Measurements from ENCODE around the gene SUPT6H.
"Not testable (repeated sequence)": the region's sequence is repeated elsewhere in the genome, so short reads cannot be mapped to it uniquely, and the experiment has no call there.

The SUPT6H gene

GRCh38 chr17:28658342-28658741 is 3.7 kb upstream of the SUPT6H start:
- H3K36me3 ChIP-seq (ENCODE audit: control insufficient read depth, insufficient read depth, low read length): peaks cover 20% of the 10 kb centered on the region
- H3K9ac ChIP-seq (ENCODE audit: low read depth, low read length); H3K4me3 ChIP-seq (ENCODE audit: low read depth, low read length); H3K27me3 ChIP-seq (ENCODE audit: control insufficient read depth, insufficient read depth, low read length); H3K4me1 ChIP-seq (ENCODE audit: control insufficient read depth, insufficient read depth, low read length); H3K9me3 ChIP-seq (ENCODE audit: control insufficient read depth, insufficient read depth, low read length): not testable (repeated sequence)

GRCh38 chr17:28658766-28659496 is 3.1 kb upstream of the SUPT6H start:
- not testable (repeated sequence) for H3K4me1 ChIP-seq (ENCODE audit: control insufficient read depth, insufficient read depth, low read length); H3K9me3 ChIP-seq (ENCODE audit: control insufficient read depth, insufficient read depth, low read length); H3K27me3 ChIP-seq (ENCODE audit: control insufficient read depth, insufficient read depth, low read length); H3K9ac ChIP-seq (ENCODE audit: low read depth, low read length); H3K4me3 ChIP-seq (ENCODE audit: low read depth, low read length)
- peaks cover 20% of the 10 kb centered on the region for H3K36me3 ChIP-seq (ENCODE audit: control insufficient read depth, insufficient read depth, low read length)

GRCh38 chr17:28659497-28659881 is 2.5 kb upstream of the SUPT6H start:
- H3K36me3 ChIP-seq (ENCODE audit: control insufficient read depth, insufficient read depth, low read length): peaks cover 18% of the 10 kb centered on the region
- H3K27me3 ChIP-seq (ENCODE audit: control insufficient read depth, insufficient read depth, low read length); H3K9me3 ChIP-seq (ENCODE audit: control insufficient read depth, insufficient read depth, low read length); H3K4me1 ChIP-seq (ENCODE audit: control insufficient read depth, insufficient read depth, low read length); H3K4me3 ChIP-seq (ENCODE audit: low read depth, low read length); H3K9ac ChIP-seq (ENCODE audit: low read depth, low read length): not testable (repeated sequence)

GRCh38 chr17:28662527-28662829 is 473 bp downstream of the SUPT6H start:
- Histone ChIP-seq H3K9ac (ENCODE audit: low read depth, low read length) (peak overlapping the region; percentile 95), H3K36me3 (ENCODE audit: control insufficient read depth, insufficient read depth, low read length) (peaks cover 21% of the 10 kb centered on the region), H3K4me3 (ENCODE audit: low read depth, low read length) (peak overlapping the region; percentile 100), H3K4me1 (ENCODE audit: control insufficient read depth, insufficient read depth, low read length) (peaks cover 7% of the 10 kb centered on the region), H3K9me3 (ENCODE audit: control insufficient read depth, insufficient read depth, low read length) (no peaks in the 10 kb centered on the region), H3K27me3 (ENCODE audit: control insufficient read depth, insufficient read depth, low read length) (no peaks in the 10 kb centered on the region)

GRCh38 chr17:28663723-28664122 is 1.7 kb downstream of the SUPT6H start:
- no peaks in the 10 kb centered on the region for H3K27me3 ChIP-seq (ENCODE audit: control insufficient read depth, insufficient read depth, low read length)
- H3K9me3 ChIP-seq (ENCODE audit: control insufficient read depth, insufficient read depth, low read length): no peaks in the 10 kb centered on the region
- H3K9ac ChIP-seq (ENCODE audit: low read depth, low read length): no peak overlapping the region
- peaks cover 7% of the 10 kb centered on the region for H3K4me1 ChIP-seq (ENCODE audit: control insufficient read depth, insufficient read depth, low read length)
- H3K36me3 ChIP-seq (ENCODE audit: control insufficient read depth, insufficient read depth, low read length): peaks cover 22% of the 10 kb centered on the region
- peak overlapping the region; percentile 100 for H3K4me3 ChIP-seq (ENCODE audit: low read depth, low read length)

- H3K36me3 ChIP-seq (ENCODE audit: control insufficient read depth, insufficient read depth, low read length): peaks cover 13% of the 10 kb centered on the region
- no peak overlapping the region for H3K9ac ChIP-seq (ENCODE audit: low read depth, low read length)
- no peaks in the 10 kb centered on the region for H3K27me3 ChIP-seq (ENCODE audit: control insufficient read depth, insufficient read depth, low read length)
These were observed 4.0 kb downstream of the SUPT6H start for GRCh38 chr17:28665994-28666393.

GRCh38 chr17:28667870-28668269 is 5.9 kb downstream of the SUPT6H start:
- H3K27me3 ChIP-seq (ENCODE audit: control insufficient read depth, insufficient read depth, low read length): no peaks in the 10 kb centered on the region
- peaks cover 22% of the 10 kb centered on the region for H3K36me3 ChIP-seq (ENCODE audit: control insufficient read depth, insufficient read depth, low read length)
- H3K9ac ChIP-seq (ENCODE audit: low read depth, low read length): no peak overlapping the region
- peaks cover 3% of the 10 kb centered on the region for H3K4me1 ChIP-seq (ENCODE audit: control insufficient read depth, insufficient read depth, low read length)
- no peaks in the 10 kb centered on the region for H3K9me3 ChIP-seq (ENCODE audit: control insufficient read depth, insufficient read depth, low read length)
- H3K4me3 ChIP-seq (ENCODE audit: low read depth, low read length): no peak overlapping the region

More at GRCh38 chr17:28665994-28666393, 4.0 kb downstream of the SUPT6H start:
- peaks cover 7% of the 10 kb centered on the region for H3K4me1 ChIP-seq (ENCODE audit: control insufficient read depth, insufficient read depth, low read length)
- no peaks in the 10 kb centered on the region for H3K9me3 ChIP-seq (ENCODE audit: control insufficient read depth, insufficient read depth, low read length)
- H3K4me3 ChIP-seq (ENCODE audit: low read depth, low read length): no peak overlapping the region

- H3K36me3 ChIP-seq (ENCODE audit: control insufficient read depth, insufficient read depth, low read length): peaks cover 38% of the 10 kb centered on the region
- no peaks in the 10 kb centered on the region for H3K27me3 ChIP-seq (ENCODE audit: control insufficient read depth, insufficient read depth, low read length)
- H3K4me3 ChIP-seq (ENCODE audit: low read depth, low read length): no peak overlapping the region
- H3K9ac ChIP-seq (ENCODE audit: low read depth, low read length): no peak overlapping the region
- no peaks in the 10 kb centered on the region for H3K9me3 ChIP-seq (ENCODE audit: control insufficient read depth, insufficient read depth, low read length)
- H3K4me1 ChIP-seq (ENCODE audit: control insufficient read depth, insufficient read depth, low read length): no peaks in the 10 kb centered on the region
These were observed 7.9 kb downstream of the SUPT6H start for GRCh38 chr17:28669918-28670317.

- Histone ChIP-seq H3K9ac (ENCODE audit: low read depth, low read length) (no peak overlapping the region), H3K4me3 (ENCODE audit: low read depth, low read length) (no peak overlapping the region), H3K4me1 (ENCODE audit: control insufficient read depth, insufficient read depth, low read length) (no peaks in the 10 kb centered on the region), H3K9me3 (ENCODE audit: control insufficient read depth, insufficient read depth, low read length) (no peaks in the 10 kb centered on the region), H3K27me3 (ENCODE audit: control insufficient read depth, insufficient read depth, low read length) (no peaks in the 10 kb centered on the region), H3K36me3 (ENCODE audit: control insufficient read depth, insufficient read depth, low read length) (peaks cover 67% of the 10 kb centered on the region)
These were observed 13.5 kb downstream of the SUPT6H start for GRCh38 chr17:28675490-28675889.

GRCh38 chr17:28675980-28676379 is 14.0 kb downstream of the SUPT6H start:
- Histone ChIP-seq H3K9me3 (ENCODE audit: control insufficient read depth, insufficient read depth, low read length) (no peaks in the 10 kb centered on the region), H3K4me1 (ENCODE audit: control insufficient read depth, insufficient read depth, low read length) (no peaks in the 10 kb centered on the region), H3K9ac (ENCODE audit: low read depth, low read length) (no peak overlapping the region), H3K27me3 (ENCODE audit: control insufficient read depth, insufficient read depth, low read length) (no peaks in the 10 kb centered on the region), H3K4me3 (ENCODE audit: low read depth, low read length) (no peak overlapping the region), H3K36me3 (ENCODE audit: control insufficient read depth, insufficient read depth, low read length) (peaks cover 67% of the 10 kb centered on the region)

- Histone ChIP-seq H3K36me3 (ENCODE audit: control insufficient read depth, insufficient read depth, low read length) (peaks cover 77% of the 10 kb centered on the region), H3K9ac (ENCODE audit: low read depth, low read length) (no peak overlapping the region), H3K27me3 (ENCODE audit: control insufficient read depth, insufficient read depth, low read length) (no peaks in the 10 kb centered on the region)
These were observed 20.6 kb downstream of the SUPT6H start for GRCh38 chr17:28682655-28683054.

GRCh38 chr17:28684963-28685362 is 23.0 kb downstream of the SUPT6H start:
- no peaks in the 10 kb centered on the region for H3K9me3 ChIP-seq (ENCODE audit: control insufficient read depth, insufficient read depth, low read length)
- no peak overlapping the region for H3K9ac ChIP-seq (ENCODE audit: low read depth, low read length)
- H3K27me3 ChIP-seq (ENCODE audit: control insufficient read depth, insufficient read depth, low read length): no peaks in the 10 kb centered on the region
- H3K4me3 ChIP-seq (ENCODE audit: low read depth, low read length): no peak overlapping the region
- peaks cover 74% of the 10 kb centered on the region for H3K36me3 ChIP-seq (ENCODE audit: control insufficient read depth, insufficient read depth, low read length)
- H3K4me1 ChIP-seq (ENCODE audit: control insufficient read depth, insufficient read depth, low read length): no peaks in the 10 kb centered on the region

More at GRCh38 chr17:28682655-28683054, 20.6 kb downstream of the SUPT6H start:
- no peak overlapping the region for H3K4me3 ChIP-seq (ENCODE audit: low read depth, low read length)
- H3K4me1 ChIP-seq (ENCODE audit: control insufficient read depth, insufficient read depth, low read length): no peaks in the 10 kb centered on the region
- no peaks in the 10 kb centered on the region for H3K9me3 ChIP-seq (ENCODE audit: control insufficient read depth, insufficient read depth, low read length)
